Endothelial cell (in vitro differentiated cells): ENCODE measurements around the gene ZNF444. TPM values are rescaled to one million over a fixed set of nuclear protein-coding genes. Genes with fewer than 3 reads are reported as not detected.
"Not testable (repeated sequence)": the region's sequence is repeated elsewhere in the genome, so short reads cannot be mapped to it uniquely, and the experiment has no call there.

ENCODE experiments used
- DNase-seq: peaks from one replicate; pipeline ENCODE4 v3.0.0; 2021; ENCODE audit warnings: low spot score
- H3K27ac Mint-ChIP-seq: one replicate; pipeline ENCODE4 v1.8.0; 2021; ENCODE audit warnings: mixed read lengths, inconsistent platforms; ENCODE audit not compliant: unreplicated experiment
- H3K27me3 Mint-ChIP-seq: one replicate; pipeline ENCODE4 v1.8.0; 2021; ENCODE audit warnings: mild to moderate bottlenecking, moderate library complexity, mixed read lengths, inconsistent platforms; ENCODE audit not compliant: unreplicated experiment
- H3K36me3 Mint-ChIP-seq: one replicate; pipeline ENCODE4 v1.8.0; 2021; ENCODE audit warnings: mild to moderate bottlenecking, low read depth, mixed read lengths, inconsistent platforms; ENCODE audit not compliant: unreplicated experiment
- H3K4me1 Mint-ChIP-seq: one replicate; pipeline ENCODE4 v1.8.0; 2021; ENCODE audit warnings: mild to moderate bottlenecking, mixed read lengths, inconsistent platforms; ENCODE audit not compliant: unreplicated experiment
- H3K4me3 Mint-ChIP-seq: one replicate; pipeline ENCODE4 v1.8.0; 2021; ENCODE audit warnings: mild to moderate bottlenecking, mixed read lengths, inconsistent platforms; ENCODE audit not compliant: unreplicated experiment
- H3K9me3 Mint-ChIP-seq: one replicate; pipeline ENCODE4 v1.8.0; 2021; ENCODE audit warnings: mixed read lengths, inconsistent platforms; ENCODE audit not compliant: unreplicated experiment
- CTCF ChIP-seq: fragments of 200-600 bp; sonication (generic); IDR thresholded peaks from one replicate; pipeline ENCODE4 v1.5.0; 2021; ENCODE audit warnings: antibody characterized with exemption; ENCODE audit not compliant: unreplicated experiment
- total RNA-seq: library from RNA; stranded (reverse); fragmentation: NEBNext Ultra II Directional; extraction: Animal tissue kit (Norgen Biotek cat#: 25700); gene quantifications from one replicate; pipeline ENCODE4 v1.2.1, GENCODE V29; 2021; ENCODE audit not compliant: unreplicated experiment

ZNF444 gene
- total RNA-seq, 1 donor from 2014 or later: 40.8 TPM

- peaks cover 18% of the 10 kb centered on the region for H3K36me3 Mint-ChIP-seq
- no peak overlapping the region for H3K4me3 Mint-ChIP-seq
- no peaks in the 10 kb centered on the region for H3K9me3 Mint-ChIP-seq
- DNase-seq: no peak
- H3K27me3 Mint-ChIP-seq: peaks cover 5% of the 10 kb centered on the region
- TF ChIP-seq CTCF: no peak
- peaks cover 8% of the 10 kb centered on the region for H3K4me1 Mint-ChIP-seq
- H3K27ac Mint-ChIP-seq: no peak overlapping the region
Observed at GRCh38 chr19:56145698-56146097, 4.6 kb downstream of the ZNF444 start.

DNA sequence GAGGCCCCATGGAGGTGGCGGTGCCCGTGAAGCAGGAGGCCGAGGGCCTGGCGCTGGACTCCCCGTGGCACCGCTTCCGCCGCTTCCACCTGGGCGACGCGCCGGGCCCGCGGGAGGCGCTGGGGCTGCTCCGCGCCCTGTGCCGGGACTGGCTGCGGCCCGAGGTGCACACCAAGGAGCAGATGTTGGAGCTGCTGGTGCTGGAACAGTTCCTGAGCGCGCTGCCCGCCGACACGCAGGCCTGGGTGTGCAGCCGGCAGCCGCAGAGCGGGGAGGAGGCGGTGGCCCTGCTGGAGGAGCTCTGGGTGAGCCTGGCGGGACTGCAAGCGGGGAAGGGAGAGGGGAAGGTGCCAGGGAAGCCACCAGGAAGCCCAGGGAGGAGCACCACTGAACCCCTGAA lies 5.8 kb downstream of the ZNF444 start:
- no peak overlapping the region for H3K27ac Mint-ChIP-seq
- H3K4me1 Mint-ChIP-seq: peaks cover 8% of the 10 kb centered on the region
- no peak for TF ChIP-seq CTCF

GRCh38 chr19:56147307-56147706 lies 6.2 kb downstream of the ZNF444 start:
- no peak for TF ChIP-seq CTCF
- Mint-ChIP-seq H3K4me1 (peaks cover 6% of the 10 kb centered on the region), H3K36me3 (peaks cover 18% of the 10 kb centered on the region), H3K27ac (no peak overlapping the region), H3K9me3 (no peaks in the 10 kb centered on the region), H3K27me3 (peaks cover 5% of the 10 kb centered on the region), H3K4me3 (no peak overlapping the region)
- no peak for DNase-seq

More for the DNA sequence above, 5.8 kb downstream of the ZNF444 start:
- Mint-ChIP-seq H3K4me3 (no peak overlapping the region), H3K9me3 (no peaks in the 10 kb centered on the region), H3K36me3 (peaks cover 18% of the 10 kb centered on the region), H3K27me3 (peaks cover 5% of the 10 kb centered on the region)
- DNase-seq: no peak

DNA sequence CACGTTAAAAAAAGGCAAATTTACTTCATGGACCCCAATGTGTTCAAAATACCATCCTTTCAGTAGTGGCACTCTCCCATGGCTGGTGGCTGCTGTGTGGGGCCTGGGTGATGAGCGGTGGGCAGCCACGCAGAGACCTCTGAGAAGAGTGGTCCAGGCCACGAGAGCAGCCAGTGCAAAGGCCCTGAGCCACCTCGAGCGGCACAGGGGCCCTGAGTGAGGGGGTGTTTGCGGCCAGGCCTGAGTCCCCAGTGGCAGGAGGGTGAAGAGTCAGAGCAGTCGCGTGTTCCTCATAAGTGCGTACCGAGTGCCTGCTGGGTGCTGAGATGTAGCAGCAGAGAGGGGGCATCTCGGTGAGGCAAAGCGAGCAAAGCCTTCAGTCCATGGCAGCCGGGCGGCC lies 7.0 kb downstream of the ZNF444 start:
- no peak for DNase-seq
- H3K36me3 Mint-ChIP-seq: peaks cover 18% of the 10 kb centered on the region
- no peak for TF ChIP-seq CTCF
- H3K27me3 Mint-ChIP-seq: peaks cover 8% of the 10 kb centered on the region
- no peaks in the 10 kb centered on the region for H3K9me3 Mint-ChIP-seq
- H3K27ac Mint-ChIP-seq: no peak overlapping the region
- H3K4me1 Mint-ChIP-seq: peaks cover 14% of the 10 kb centered on the region
- H3K4me3 Mint-ChIP-seq: peak overlapping the region; percentile 56

DNA sequence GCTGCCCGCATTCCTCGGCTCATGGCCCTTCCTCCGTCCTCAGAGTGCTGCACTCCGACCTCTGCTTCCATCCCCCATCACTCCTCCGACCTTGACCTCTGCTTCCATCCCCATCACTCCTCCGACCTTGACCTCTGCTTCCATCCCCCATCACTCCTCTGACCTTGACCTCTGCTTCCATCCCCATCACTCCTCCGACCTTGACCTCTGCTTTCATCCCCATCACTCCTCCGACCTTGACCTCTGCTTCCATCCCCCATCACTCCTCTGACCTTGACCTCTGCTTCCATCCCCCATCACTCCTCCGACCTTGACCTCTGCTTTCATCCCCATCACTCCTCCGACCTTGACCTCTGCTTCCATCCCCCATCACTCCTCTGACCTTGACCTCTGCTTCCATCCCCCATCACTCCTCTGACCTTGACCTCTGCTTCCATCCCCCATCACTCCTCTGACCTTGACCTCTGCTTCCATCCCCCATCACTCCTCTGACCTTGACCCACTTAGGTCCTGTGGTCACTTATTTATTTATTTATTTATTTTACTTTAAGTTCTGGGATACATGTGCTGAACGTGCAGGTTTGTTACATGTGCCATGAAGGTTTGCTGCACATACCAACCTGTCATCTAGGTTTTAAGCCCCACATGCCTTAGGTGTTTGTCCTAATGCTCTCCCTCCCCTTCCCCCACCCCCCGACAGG lies 8.0 kb downstream of the ZNF444 start:
- not testable (repeated sequence) for DNase-seq, H3K4me3 Mint-ChIP-seq, H3K27ac Mint-ChIP-seq, H3K27me3 Mint-ChIP-seq, H3K9me3 Mint-ChIP-seq
- peaks cover 19% of the 10 kb centered on the region for H3K4me1 Mint-ChIP-seq
- H3K36me3 Mint-ChIP-seq: peaks cover 23% of the 10 kb centered on the region
